ENCODE results near the gene AGAP1.
"Not testable (repeated sequence)": the region's sequence is repeated elsewhere in the genome, so short reads cannot be mapped to it uniquely, and the experiment has no call there.

AGAP1 gene

GRCh38 chr2:236088368-236089057 is 594.7 kb downstream of the AGAP1 start:
- no peak for DNase-seq

DNA sequence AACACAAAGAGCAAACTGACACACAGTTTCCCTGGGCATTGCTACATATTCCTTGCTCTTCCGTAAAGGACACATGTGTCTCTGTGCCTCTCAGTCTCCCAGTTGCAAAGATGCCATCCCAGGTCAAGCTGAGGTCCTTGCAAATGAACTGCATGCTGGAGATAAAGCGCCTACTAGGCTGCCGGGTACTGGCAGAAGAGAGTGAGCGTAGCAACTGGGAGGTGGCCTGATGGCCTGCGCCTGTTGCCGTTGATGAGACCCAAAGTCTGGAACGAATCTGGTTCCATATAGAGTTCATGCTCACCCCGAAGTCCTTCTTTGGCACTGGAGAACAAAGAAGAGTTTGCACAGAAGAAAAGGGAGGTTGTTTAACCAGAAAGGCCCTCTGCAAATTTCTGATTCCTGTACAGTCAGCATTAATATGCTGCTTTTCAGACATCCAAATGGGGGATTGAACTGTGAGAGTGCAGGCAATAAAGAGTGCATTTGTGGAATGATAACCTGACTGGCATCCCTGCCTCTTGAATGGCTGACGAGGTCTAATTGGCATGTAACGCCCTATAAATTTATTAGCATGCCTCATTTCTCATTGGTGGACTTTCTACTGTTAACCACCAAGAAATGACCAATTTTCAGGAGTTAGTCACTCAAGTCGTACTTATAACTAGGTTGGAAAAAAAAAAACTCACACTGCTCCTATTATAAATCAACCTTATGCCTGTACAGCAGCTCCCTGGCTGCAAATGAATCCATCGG is 595.6 kb downstream of the AGAP1 start:
- no peak for DNase-seq

DNA sequence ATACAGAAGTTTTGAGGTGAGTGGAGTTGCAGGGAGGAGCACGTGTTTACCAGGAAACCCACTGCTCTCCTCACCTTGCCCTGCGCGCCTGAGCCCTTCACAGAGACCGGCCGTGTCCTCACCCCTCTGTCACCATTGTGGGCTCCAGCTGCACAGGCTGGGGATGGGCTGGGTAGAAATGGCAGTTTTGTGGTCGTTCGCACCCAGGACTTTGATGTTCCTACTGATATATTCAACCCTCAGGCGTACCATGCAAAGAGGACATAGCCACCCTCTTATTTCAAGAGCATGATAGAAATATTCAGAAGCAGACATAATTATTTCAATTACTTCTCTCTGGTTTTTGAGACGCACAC is 596.2 kb downstream of the AGAP1 start:
- no peak for DNase-seq

DNA sequence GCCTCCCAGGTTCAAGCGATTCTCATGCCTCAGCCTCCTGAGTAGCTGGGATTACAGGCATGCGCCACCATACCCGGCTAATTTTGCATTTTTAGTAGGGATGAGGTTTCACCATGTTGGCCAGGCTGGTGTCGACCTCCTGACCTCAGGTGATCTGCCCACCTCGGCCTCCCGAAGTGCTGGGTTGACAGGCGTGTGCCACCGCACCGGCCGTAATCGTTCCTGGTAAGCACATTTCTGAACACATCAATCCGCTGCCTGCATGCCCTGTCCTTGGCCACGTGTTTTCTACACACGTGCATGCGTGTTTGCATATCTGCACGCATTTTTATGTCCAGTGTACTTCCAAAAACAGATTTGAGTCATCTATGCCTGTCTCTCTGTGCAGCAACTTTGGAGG is 597.0 kb downstream of the AGAP1 start:
- not testable (repeated sequence) for DNase-seq

- DNase-seq: no peak
These were observed 598.9 kb downstream of the AGAP1 start for GRCh38 chr2:236092714-236093113.

DNA sequence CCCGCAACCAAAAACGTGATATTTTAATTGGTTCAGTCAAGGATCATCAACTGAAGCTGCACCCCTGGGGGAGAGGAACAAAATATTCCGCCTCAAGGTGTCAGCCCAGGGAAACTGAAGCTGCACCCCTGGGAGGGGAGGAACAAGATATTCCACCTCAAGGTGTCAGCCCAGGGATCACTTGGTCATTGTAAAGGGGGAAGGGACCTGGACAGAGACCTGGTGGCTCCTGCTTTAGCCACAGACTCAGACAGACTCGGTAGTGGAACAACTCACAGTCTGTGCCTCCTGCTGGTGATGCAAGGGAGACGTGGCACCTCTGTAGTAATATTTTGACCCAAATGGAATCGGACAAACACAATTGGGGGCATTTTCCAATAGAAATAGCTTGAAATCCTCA is 599.3 kb downstream of the AGAP1 start:
- DNase-seq: no peak

- DNase-seq: no peak
These were observed 601.7 kb downstream of the AGAP1 start for GRCh38 chr2:236095504-236095903.

DNA sequence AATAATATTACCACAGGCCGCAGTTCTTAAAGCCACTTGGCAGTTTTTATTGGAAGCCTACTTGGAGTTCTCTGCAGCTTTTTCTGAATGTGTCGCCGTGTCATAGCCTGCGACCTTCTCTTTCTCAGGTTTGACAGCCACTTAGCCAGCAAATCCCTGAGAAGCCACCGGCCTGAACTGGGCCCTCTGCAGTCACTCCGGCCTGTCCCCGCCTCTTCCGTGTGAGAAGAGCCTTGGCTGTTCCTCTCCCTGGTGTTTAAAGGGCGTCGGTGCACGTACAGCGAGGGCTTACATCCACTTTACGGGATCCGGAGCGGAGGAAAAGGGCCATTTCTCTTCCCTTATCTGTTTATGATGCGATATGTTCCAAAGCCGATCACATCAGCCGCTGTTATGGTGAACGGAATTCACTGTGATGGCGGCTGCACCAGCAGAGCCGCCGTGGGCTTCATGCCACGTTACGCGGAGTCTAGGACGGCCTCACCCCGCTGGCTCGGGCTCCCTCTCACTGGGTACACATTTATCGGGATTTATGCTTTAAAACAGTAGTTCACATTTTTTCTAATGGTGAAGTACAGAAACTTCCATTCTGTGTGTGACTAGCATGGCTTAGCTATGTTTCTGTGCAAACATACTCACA is 607.6 kb downstream of the AGAP1 start:
- no peak for DNase-seq

DNA sequence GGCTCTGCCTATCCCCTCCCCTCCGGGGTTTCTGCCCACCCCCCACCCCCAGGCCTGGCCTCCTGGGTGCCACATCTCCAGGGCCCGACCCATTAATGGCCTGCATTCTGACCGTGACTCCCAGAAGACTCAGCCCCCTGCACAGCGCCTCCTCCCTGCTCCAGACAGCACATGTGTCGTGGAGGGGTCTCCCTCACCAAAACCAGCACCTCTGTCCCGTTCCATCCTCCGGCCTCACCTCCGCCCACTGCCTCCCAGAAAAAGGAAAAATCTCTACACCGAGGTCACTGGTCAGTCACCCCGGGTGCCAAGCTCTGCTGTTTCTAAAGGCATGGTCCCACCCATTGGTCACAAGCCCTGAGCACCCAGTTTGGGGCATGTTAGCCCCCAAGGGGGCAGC is 609.1 kb downstream of the AGAP1 start:
- no peak for DNase-seq

GRCh38 chr2:236103981-236104380 is 610.1 kb downstream of the AGAP1 start:
- no peak for DNase-seq

GRCh38 chr2:236105955-236106607 is 612.2 kb downstream of the AGAP1 start:
- DNase-seq: no peak

GRCh38 chr2:236106761-236107160 is 612.9 kb downstream of the AGAP1 start:
- DNase-seq: no peak

GRCh38 chr2:236107536-236107935 is 613.7 kb downstream of the AGAP1 start:
- no peak for DNase-seq

DNA sequence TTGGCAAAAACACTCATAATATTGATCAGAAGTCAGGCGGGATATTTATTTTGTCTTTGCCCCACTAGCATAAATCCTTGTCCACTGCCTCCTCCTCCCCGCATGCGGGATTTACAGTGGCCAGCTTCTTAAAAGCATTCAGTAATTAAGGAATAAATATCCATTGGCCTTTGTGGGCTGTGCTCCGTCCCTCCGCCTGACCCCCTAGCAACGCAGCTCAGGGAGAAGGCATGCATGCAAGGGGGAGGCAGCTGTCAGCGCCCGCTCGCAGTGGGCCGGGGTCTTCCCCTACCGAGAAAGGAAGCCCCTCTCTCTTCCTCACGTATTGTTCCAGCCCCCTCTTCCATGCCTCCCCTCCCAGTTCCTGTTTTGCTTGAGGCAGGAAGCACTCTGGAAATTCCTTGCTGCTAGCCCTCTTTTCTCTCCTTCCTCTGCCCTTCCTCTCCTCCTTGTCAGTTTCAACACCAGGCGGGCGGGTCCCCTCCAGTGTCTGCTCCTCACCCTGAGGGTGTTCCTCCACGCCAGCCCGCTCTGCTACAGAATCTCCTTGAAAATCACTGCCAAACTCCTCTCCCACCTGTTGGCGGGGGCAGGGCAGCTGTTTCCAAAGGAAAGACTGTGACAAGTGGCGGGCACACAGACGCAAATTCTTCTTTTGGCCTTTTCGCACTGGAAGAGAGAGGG is 614.2 kb downstream of the AGAP1 start:
- no peak for DNase-seq

GRCh38 chr2:236109061-236109460 is 615.2 kb downstream of the AGAP1 start:
- DNase-seq: no peak

DNA sequence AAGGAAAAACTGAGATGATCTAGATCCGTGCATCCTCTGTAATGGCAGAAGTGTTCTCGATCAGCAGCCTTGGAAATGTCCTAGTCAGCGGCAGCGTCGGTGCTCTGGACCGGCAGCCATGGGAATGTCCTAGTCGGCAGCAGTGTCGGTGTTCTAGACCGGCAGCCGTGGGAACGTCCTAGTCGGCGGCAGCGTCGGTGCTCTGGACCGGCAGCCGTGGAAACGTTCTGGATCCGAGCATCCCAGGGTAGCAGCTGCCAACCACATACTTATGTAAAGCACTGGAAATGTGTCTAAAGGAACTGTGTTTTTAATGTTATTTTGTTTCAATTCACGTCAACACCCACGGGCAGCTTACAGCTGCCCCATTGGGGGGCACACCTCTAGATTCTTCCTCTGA is 615.6 kb downstream of the AGAP1 start:
- DNase-seq: no peak

DNA sequence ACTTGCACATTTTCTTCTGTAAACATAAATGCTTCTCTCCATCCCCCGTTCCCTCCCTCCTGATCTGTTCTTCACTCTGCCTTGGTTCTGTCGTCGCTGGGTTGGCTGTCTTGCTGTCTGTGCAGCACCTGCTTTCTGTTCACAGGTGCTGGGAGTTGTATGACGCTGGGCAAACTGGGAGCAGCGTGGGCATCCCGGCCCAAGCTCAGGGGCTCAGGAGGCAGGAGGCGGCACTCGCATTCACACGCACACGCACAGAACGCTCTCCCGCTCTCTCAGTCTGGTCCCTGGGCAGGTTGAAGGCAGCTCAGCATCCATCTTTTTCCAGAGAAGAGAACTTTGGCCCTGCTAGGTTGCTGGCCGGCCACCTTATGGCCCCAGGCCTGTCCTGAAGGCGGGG is 618.6 kb downstream of the AGAP1 start:
- DNase-seq: no peak

- DNase-seq: no peak
These were observed 619.6 kb downstream of the AGAP1 start for GRCh38 chr2:236113425-236113824.

DNA sequence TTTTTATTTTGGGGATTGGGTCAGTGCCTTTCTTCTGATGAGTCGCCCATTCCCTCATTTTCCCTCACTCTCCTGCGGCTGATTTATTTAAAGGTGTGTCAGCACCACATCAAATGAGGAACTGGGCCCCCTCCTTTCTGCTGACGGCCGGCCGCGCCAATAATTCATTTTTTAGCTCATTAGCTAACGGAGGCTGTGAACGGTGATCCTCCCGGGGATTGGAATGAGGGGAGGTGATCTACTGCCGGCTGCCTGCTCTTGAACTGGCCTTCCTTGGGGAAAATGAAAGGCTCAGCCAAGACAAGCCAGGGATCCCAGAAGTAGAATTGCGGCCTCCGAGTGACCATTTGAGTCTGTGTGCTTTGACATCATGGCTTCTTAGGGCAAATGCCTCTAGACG is 620.1 kb downstream of the AGAP1 start:
- DNase-seq: no peak

DNA sequence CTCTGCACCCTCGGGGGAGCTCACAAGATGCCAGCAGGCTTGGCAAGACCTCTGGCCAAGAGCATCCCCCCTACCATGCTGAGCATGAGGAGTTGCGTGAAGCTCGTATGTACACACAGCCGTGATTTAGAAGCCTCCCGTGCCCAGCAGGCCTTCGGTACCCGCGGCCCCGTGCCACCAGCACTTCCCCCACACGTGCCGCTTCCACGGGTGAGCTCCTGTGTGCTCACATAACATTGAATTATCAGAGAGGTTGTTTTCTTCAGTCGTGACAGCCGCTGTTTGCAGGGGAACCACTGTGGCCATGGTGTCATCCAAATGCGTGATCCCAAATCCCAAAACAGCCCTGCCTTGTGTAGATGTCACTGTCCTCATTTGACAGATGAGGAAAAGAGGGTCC is 621.1 kb downstream of the AGAP1 start:
- no peak for DNase-seq

DNA sequence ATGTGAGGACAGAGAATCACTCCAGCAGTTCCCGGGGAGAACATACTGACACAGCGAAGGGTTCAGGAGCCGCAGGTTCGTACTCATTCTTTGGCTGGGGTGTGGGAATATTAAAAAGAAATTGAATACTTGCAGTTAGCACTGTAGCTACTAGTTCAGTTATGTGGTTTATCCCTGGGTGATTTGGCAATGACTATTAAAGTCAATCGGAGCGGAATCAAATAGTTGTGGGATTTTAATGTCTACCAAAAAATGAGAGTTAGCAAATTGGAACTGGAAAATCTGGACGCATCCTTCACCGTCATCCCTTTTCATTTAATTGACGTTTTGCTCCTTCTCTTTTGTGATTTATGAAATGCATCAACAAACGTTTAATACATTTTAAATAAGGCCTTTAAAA is 623.6 kb downstream of the AGAP1 start:
- no peak for DNase-seq

DNA sequence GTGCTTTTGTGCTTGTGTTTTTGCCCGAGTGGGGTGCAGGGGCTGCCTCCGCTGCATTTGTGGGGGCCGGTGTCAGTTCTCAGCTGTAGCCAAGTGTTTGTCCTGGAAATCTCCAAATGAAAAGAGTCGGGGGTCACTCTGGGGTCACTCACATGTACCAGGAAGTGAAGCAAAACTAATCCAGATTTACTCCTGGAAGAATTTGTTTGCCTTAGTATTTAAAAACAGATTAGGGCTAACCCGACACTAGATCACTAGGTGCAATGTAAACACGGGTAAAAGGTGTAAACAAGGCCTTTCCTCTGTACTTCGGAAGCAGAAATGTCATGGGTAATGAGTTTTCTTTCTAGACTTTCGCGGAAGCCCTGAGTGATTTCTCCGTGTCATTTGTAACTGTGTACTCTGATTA is 624.0 kb downstream of the AGAP1 start:
- no peak for DNase-seq

DNA sequence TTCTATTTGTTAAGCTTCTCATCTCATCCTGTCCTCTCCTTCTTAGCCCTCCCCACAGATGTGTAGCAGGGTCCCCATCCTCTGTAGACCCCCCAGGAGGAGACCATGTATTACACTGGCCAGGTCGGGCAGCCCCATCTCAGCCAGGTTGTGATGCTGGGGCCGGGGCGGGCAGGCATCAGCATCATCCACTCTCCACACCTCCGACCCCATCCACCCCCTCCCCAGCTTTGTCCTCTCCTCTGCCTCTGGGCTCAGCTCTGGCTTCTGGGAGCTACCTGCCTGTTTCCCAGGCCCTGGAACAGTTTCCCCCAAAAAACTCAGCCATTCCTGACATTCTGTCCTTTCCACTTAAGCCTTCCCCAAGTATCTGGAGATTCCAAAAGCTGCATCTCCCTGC is 625.2 kb downstream of the AGAP1 start:
- DNase-seq: no peak

Measured in effector CD8-positive, alpha-beta T cell (primary cell).